Activated CD4-positive, CD25-positive, alpha-beta regulatory T cell treated with anti-CD3 and anti-CD28 coated beads, Interleukin-2, amount 50 U/mL, for 16 hours (primary cell): Measurements from ENCODE around the gene ZXDC.

ENCODE experiments used
- DNase-seq: peaks from one replicate; pipeline ENCODE4 v3.0.0-alpha.2; 2020; ENCODE audit warnings: low read depth, low spot score

The ZXDC gene

GRCh38 chr3:126417981-126418530 lies 57.6 kb downstream of the ZXDC start:
- DNase-seq = no peak

- DNase-seq = no peak
These were observed 58.2 kb downstream of the ZXDC start for GRCh38 chr3:126417515-126417914.

- no peak for DNase-seq
These were observed 58.7 kb downstream of the ZXDC start for GRCh38 chr3:126416943-126417342.

- DNase-seq = no peak
These were observed 59.8 kb downstream of the ZXDC start for GRCh38 chr3:126415661-126416591.

- DNase-seq = no peak
These were observed 60.6 kb downstream of the ZXDC start for GRCh38 chr3:126414961-126415660.

GRCh38 chr3:126414406-126414805 lies 61.3 kb downstream of the ZXDC start:
- DNase-seq = no peak

GRCh38 chr3:126413693-126414080 lies 62.0 kb downstream of the ZXDC start:
- no peak for DNase-seq

GRCh38 chr3:126412841-126413692 lies 62.6 kb downstream of the ZXDC start:
- no peak for DNase-seq

GRCh38 chr3:126408099-126408498 lies 67.6 kb downstream of the ZXDC start:
- DNase-seq = no peak

GRCh38 chr3:126407412-126408044 lies 68.2 kb downstream of the ZXDC start:
- no peak for DNase-seq

- no peak for DNase-seq
These were observed 69.0 kb downstream of the ZXDC start for GRCh38 chr3:126406389-126407296.

- no peak for DNase-seq
These were observed 72.9 kb downstream of the ZXDC start for GRCh38 chr3:126402666-126403302.

GRCh38 chr3:126402178-126402577 lies 73.5 kb downstream of the ZXDC start:
- no peak for DNase-seq

- no peak for DNase-seq
These were observed 74.0 kb downstream of the ZXDC start for GRCh38 chr3:126401611-126402160.

GRCh38 chr3:126399756-126400155 lies 75.9 kb downstream of the ZXDC start:
- DNase-seq = no peak

- DNase-seq = no peak
These were observed 76.3 kb downstream of the ZXDC start for GRCh38 chr3:126399351-126399735.

- DNase-seq = no peak
These were observed 77.0 kb downstream of the ZXDC start for GRCh38 chr3:126398423-126399350.
